Measurements from ENCODE around the gene TWNK. TPM values are rescaled to one million over a fixed set of nuclear protein-coding genes. Genes with fewer than 3 reads are reported as not detected.

The TWNK gene
- total and polyA plus RNA-seq, 10 of the 15 experiments (the other 5 are each of a cell fraction or from before 2014, with no cell fraction given), result 13.6 to 32.8 (median 18.0) TPM

GRCh38 chr10:100948916-100949315 is 38.4 kb upstream of the TWNK start (continued):
- TF ChIP-seq RELB (IDR thresholded peaks at IDR 0.05; ENCODE audit: low read depth) (no peak), ZNF217 (IDR thresholded peaks at IDR 0.05) (no peak), RAD51 (IDR thresholded peaks at IDR 0.05) (no peak), SMAD5 (IDR thresholded peaks at IDR 0.05; ENCODE audit: low read depth) (no peak), SMAD1 (IDR thresholded peaks at IDR 0.05; ENCODE audit: low read depth, partially characterized antibody) (no peak), YBX1 (IDR thresholded peaks at IDR 0.05) (no peak)

GRCh38 chr10:100960251-100960650 is 27.1 kb upstream of the TWNK start:
- no peaks in the 10 kb centered on the region for H3K79me2 ChIP-seq (ENCODE audit: control insufficient read depth, insufficient read depth, low read length)
- peaks cover 0 to 14% of the 10 kb centered on the region in 2 experiments; a peak in 2 of 4 replicates for H3K36me3 ChIP-seq (ENCODE audit: control insufficient read depth in 2 of 2, insufficient read depth in 2 of 2, low read length in 1 of 2)
- no peak overlapping the region for H3K27ac ChIP-seq (ENCODE audit: control insufficient read depth, insufficient read depth)
- ChIA-PET CTCF (no interaction called here), POLR2A (no interaction called here), RAD21 (ENCODE audit: unreplicated experiment) (no interaction called here), SMC1A (ENCODE audit: uncharacterized antibody, unreplicated experiment) (no interaction called here)
- FAIRE-seq, result no peak
- no peak for DNase-seq (ENCODE audit: low read depth, low spot score)
- H4K20me1 ChIP-seq (ENCODE audit: control insufficient read depth, insufficient read depth), result no peaks in the 10 kb centered on the region
- no peak overlapping the region for H2AFZ ChIP-seq (ENCODE audit: control insufficient read depth, low read depth, low read length)
- H3K9ac ChIP-seq (ENCODE audit: control insufficient read depth, insufficient read depth, low read length), result no peak overlapping the region
- no peak overlapping the region for H3K4me3 ChIP-seq
- BruUV-seq (replicated peaks), result no TSS peak
- no peaks in the 10 kb centered on the region for H3K27me3 ChIP-seq (replicated peaks in 1 of 2; ENCODE audit: control insufficient read depth in 2 of 2, insufficient read depth in 2 of 2, low read length in 1 of 2)
- in situ Hi-C loops (cut with MboI) (no loop called here), intact Hi-C loops (cut with micrococcal nuclease; ENCODE audit: unreplicated experiment) (no loop called here)
- H3K9me3 ChIP-seq (replicated peaks; ENCODE audit: control insufficient read depth, insufficient read depth, low read length), result no peaks in the 10 kb centered on the region
- H3K4me1 ChIP-seq (ENCODE audit: control insufficient read depth, insufficient read depth, low read length), result no peaks in the 10 kb centered on the region
- no peak for ATAC-seq
- H3K4me2 ChIP-seq (ENCODE audit: control insufficient read depth, insufficient read depth), result no peak overlapping the region
- no peak for TF ChIP-seq RCOR1 (conservative IDR thresholded peaks at IDR 0.05; ENCODE audit: low read depth, low read length)
